ENCODE measurements around the gene HYDIN.
"Not testable (repeated sequence)": the region's sequence is repeated elsewhere in the genome, so short reads cannot be mapped to it uniquely, and the experiment has no call there.

Gene HYDIN

DNA sequence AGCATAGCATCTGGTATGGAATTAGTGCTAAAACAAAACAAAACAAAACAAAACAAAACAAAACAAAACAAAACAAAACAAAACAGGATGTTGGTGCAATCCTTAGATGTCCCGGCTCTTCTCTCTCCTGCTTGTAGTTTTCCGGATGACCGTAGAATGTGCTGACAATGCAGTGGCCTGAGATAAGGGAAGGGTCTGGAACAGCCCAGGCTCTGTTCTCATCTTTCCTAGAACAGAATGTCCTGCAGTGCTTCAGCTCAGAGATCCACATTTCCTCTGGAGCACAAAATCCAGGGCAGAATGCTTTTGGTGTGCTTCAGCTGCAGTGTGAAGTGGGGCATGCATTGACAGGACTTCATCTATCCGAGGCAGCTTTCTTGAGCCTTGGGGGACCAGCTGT is 345.9 kb downstream of the HYDIN start:
- H3K9me3 ChIP-seq (ENCODE audit: insufficient read depth, low read depth, low read length); H3K4ac ChIP-seq (ENCODE audit: low read depth, low read length); H3K18ac ChIP-seq (ENCODE audit: low read length); H3K4me2 ChIP-seq (ENCODE audit: low read length); H4K91ac ChIP-seq (ENCODE audit: low read depth, low read length); H3K36me3 ChIP-seq (ENCODE audit: control insufficient read depth in 1 of 2, insufficient read depth in 2 of 2, low read length in 2 of 2); H3K14ac ChIP-seq (ENCODE audit: low read length); H2AFZ ChIP-seq (ENCODE audit: insufficient read depth, low read length, poor library complexity); DNase-seq; H3K79me1 ChIP-seq (ENCODE audit: low read length); H2BK12ac ChIP-seq (ENCODE audit: low read length); H2BK120ac ChIP-seq (ENCODE audit: insufficient read depth, low read length, poor library complexity); H2BK5ac ChIP-seq (ENCODE audit: low read depth, low read length, poor library complexity); H3K79me2 ChIP-seq (ENCODE audit: control insufficient read depth, insufficient read depth, low read length, poor library complexity); H4K12ac ChIP-seq (ENCODE audit: low read depth, low read length); H4K8ac ChIP-seq (ENCODE audit: low read depth, low read length); H3K4me1 ChIP-seq (ENCODE audit: control insufficient read depth in 1 of 2, insufficient read depth in 2 of 2, low read length in 2 of 2); H3K27me3 ChIP-seq (ENCODE audit: insufficient read depth, low read length); H3K27ac ChIP-seq (ENCODE audit: low read depth, low read length); H3K4me3 ChIP-seq (ENCODE audit: low read depth, low read length); H3K9ac ChIP-seq (ENCODE audit: low read length); H3K23ac ChIP-seq (ENCODE audit: low read length); H2AK5ac ChIP-seq (ENCODE audit: low read length): not testable (repeated sequence)
- WGBS (ENCODE audit: extremely low coverage, insufficient coverage, insufficient read length) = no CpG with 5 or more reads among the region's 4 CpGs

DNA sequence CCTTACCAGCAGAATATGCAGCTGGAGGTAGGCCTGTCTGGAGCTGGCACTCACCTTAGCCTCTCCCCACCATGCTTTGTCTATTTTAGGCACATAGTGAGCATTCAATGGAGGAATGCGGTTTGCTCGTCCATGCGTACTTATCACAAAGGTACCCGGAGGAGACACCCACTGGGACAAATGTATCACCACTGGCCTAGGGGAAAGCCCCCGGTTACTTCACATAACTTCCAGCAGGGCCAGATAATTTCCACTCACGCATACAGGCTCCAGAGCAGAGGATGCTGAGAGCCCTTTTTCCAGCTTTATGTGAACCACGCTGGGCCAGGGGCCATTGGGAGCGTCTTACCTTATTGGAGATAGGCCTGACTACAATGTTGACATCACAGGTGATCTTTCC is 348.2 kb downstream of the HYDIN start:
- not testable (repeated sequence) for H3K4me2 ChIP-seq (ENCODE audit: low read length); H3K9me3 ChIP-seq (ENCODE audit: insufficient read depth, low read depth, low read length); H3K36me3 ChIP-seq (ENCODE audit: control insufficient read depth in 1 of 2, insufficient read depth in 2 of 2, low read length in 2 of 2); H3K79me2 ChIP-seq (ENCODE audit: control insufficient read depth, insufficient read depth, low read length, poor library complexity); H2AK5ac ChIP-seq (ENCODE audit: low read length); H4K91ac ChIP-seq (ENCODE audit: low read depth, low read length); H4K12ac ChIP-seq (ENCODE audit: low read depth, low read length); H3K14ac ChIP-seq (ENCODE audit: low read length); DNase-seq; H3K18ac ChIP-seq (ENCODE audit: low read length); H3K4me3 ChIP-seq (ENCODE audit: low read depth, low read length); H3K4ac ChIP-seq (ENCODE audit: low read depth, low read length); H3K79me1 ChIP-seq (ENCODE audit: low read length); H4K8ac ChIP-seq (ENCODE audit: low read depth, low read length); H3K9ac ChIP-seq (ENCODE audit: low read length); H3K4me1 ChIP-seq (ENCODE audit: control insufficient read depth in 1 of 2, insufficient read depth in 2 of 2, low read length in 2 of 2); H2AFZ ChIP-seq (ENCODE audit: insufficient read depth, low read length, poor library complexity); H2BK12ac ChIP-seq (ENCODE audit: low read length); H3K23ac ChIP-seq (ENCODE audit: low read length); H3K27me3 ChIP-seq (ENCODE audit: insufficient read depth, low read length); H3K27ac ChIP-seq (ENCODE audit: low read depth, low read length); H2BK5ac ChIP-seq (ENCODE audit: low read depth, low read length, poor library complexity); H2BK120ac ChIP-seq (ENCODE audit: insufficient read depth, low read length, poor library complexity)
- WGBS (ENCODE audit: extremely low coverage, insufficient coverage, insufficient read length) = no CpG with 5 or more reads among the region's 8 CpGs

DNA sequence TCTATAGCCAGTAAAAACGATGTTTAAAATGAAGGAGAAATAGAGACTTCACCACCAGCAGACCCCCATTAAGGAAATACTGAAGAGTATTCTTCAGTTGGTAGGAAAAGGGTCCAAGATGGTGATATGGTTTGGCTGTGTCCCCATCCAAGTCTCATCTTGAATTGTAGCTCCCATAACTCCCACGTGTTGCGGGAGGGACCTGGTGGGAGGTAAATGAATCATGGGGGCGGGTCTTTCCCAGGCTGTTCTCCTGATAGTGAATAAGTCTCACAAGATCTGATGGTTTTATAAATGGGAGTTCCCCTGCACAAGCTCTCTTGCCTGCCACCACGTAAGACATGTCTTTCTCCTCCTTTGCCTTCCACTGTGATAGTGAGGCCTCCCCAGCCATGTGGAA is 352.6 kb downstream of the HYDIN start:
- H3K4me2 ChIP-seq (ENCODE audit: low read length); H3K4me1 ChIP-seq (ENCODE audit: control insufficient read depth in 1 of 2, insufficient read depth in 2 of 2, low read length in 2 of 2); H3K4me3 ChIP-seq (ENCODE audit: low read depth, low read length); H2AK5ac ChIP-seq (ENCODE audit: low read length); H3K36me3 ChIP-seq (ENCODE audit: control insufficient read depth in 1 of 2, insufficient read depth in 2 of 2, low read length in 2 of 2); H3K9ac ChIP-seq (ENCODE audit: low read length); H2BK5ac ChIP-seq (ENCODE audit: low read depth, low read length, poor library complexity); H3K27me3 ChIP-seq (ENCODE audit: insufficient read depth, low read length); H3K18ac ChIP-seq (ENCODE audit: low read length); H2AFZ ChIP-seq (ENCODE audit: insufficient read depth, low read length, poor library complexity); DNase-seq; H3K14ac ChIP-seq (ENCODE audit: low read length); H4K91ac ChIP-seq (ENCODE audit: low read depth, low read length); H3K79me1 ChIP-seq (ENCODE audit: low read length); H3K79me2 ChIP-seq (ENCODE audit: control insufficient read depth, insufficient read depth, low read length, poor library complexity); H2BK120ac ChIP-seq (ENCODE audit: insufficient read depth, low read length, poor library complexity); H4K8ac ChIP-seq (ENCODE audit: low read depth, low read length); H3K23ac ChIP-seq (ENCODE audit: low read length); H2BK12ac ChIP-seq (ENCODE audit: low read length); H3K4ac ChIP-seq (ENCODE audit: low read depth, low read length); H4K12ac ChIP-seq (ENCODE audit: low read depth, low read length); H3K27ac ChIP-seq (ENCODE audit: low read depth, low read length); H3K9me3 ChIP-seq (ENCODE audit: insufficient read depth, low read depth, low read length): not testable (repeated sequence)
- WGBS (ENCODE audit: extremely low coverage, insufficient coverage, insufficient read length) = no CpG with 5 or more reads among the region's 5 CpGs

GRCh38 chr16:70876442-70876841 is 354.1 kb downstream of the HYDIN start:
- H3K9me3 ChIP-seq (ENCODE audit: insufficient read depth, low read depth, low read length); H3K9ac ChIP-seq (ENCODE audit: low read length); H4K91ac ChIP-seq (ENCODE audit: low read depth, low read length); H3K23ac ChIP-seq (ENCODE audit: low read length); H4K8ac ChIP-seq (ENCODE audit: low read depth, low read length); H3K4me1 ChIP-seq (ENCODE audit: control insufficient read depth in 1 of 2, insufficient read depth in 2 of 2, low read length in 2 of 2); H4K12ac ChIP-seq (ENCODE audit: low read depth, low read length); H3K18ac ChIP-seq (ENCODE audit: low read length); H3K4me3 ChIP-seq (ENCODE audit: low read depth, low read length); H3K36me3 ChIP-seq (ENCODE audit: control insufficient read depth in 1 of 2, insufficient read depth in 2 of 2, low read length in 2 of 2); H2BK12ac ChIP-seq (ENCODE audit: low read length); H3K79me2 ChIP-seq (ENCODE audit: control insufficient read depth, insufficient read depth, low read length, poor library complexity); H3K27me3 ChIP-seq (ENCODE audit: insufficient read depth, low read length); H3K27ac ChIP-seq (ENCODE audit: low read depth, low read length); DNase-seq; H2AFZ ChIP-seq (ENCODE audit: insufficient read depth, low read length, poor library complexity); H2AK5ac ChIP-seq (ENCODE audit: low read length); H3K4me2 ChIP-seq (ENCODE audit: low read length); H3K79me1 ChIP-seq (ENCODE audit: low read length); H2BK120ac ChIP-seq (ENCODE audit: insufficient read depth, low read length, poor library complexity); H3K4ac ChIP-seq (ENCODE audit: low read depth, low read length); H2BK5ac ChIP-seq (ENCODE audit: low read depth, low read length, poor library complexity); H3K14ac ChIP-seq (ENCODE audit: low read length): not testable (repeated sequence)
- WGBS (ENCODE audit: extremely low coverage, insufficient coverage, insufficient read length) = no CpG with 5 or more reads among the region's 1 CpG
